Endothelial cell of umbilical vein (primary cell): ENCODE data around the gene RPL38. TPM values are rescaled to one million over a fixed set of nuclear protein-coding genes. Genes with fewer than 3 reads are reported as not detected.

ENCODE experiments used
- BruUV-seq: library from RNA; stranded (reverse); fragments of 400-500 nt; replicated peaks from 2 replicates; lab custom pipeline; 2021; lab: Mats Ljungman, UMichigan
- CTCF ChIA-PET: fragments of 300-600, 350-600 bp; sonication (Branson Sonifier 250); formaldehyde crosslinking; loops from one replicate; lab custom pipeline; 2021; ENCODE audit warnings: antibody characterized with exemption, inconsistent platforms; lab: Charles Lee
- POLR2A ChIA-PET: fragments of 300-600, 350-600 bp; sonication (Branson Sonifier 250); formaldehyde crosslinking; loops from one replicate; lab custom pipeline; 2021; ENCODE audit warnings: antibody characterized with exemption, inconsistent platforms; lab: Charles Lee
- DNase-seq: peaks from one replicate; pipeline ENCODE4 v3.0.0-alpha.2; 2011; ENCODE audit warnings: low read depth, low spot score
- FAIRE-seq: peaks from 2 replicates; lab custom pipeline; 2011; peaks lifted over from hg19 to GRCh38; lab: Jason Lieb, UNC
- H2AFZ ChIP-seq: 2 replicates; pipeline ENCODE4 v1.6.0; 2012; ENCODE audit warnings: low read depth, low read length, control low read depth, inconsistent platforms
- H3K27ac ChIP-seq: 2 replicates; pipeline ENCODE4 v1.5.1; 2011; ENCODE audit warnings: low read depth, mild to moderate bottlenecking, control low read depth, low read length, moderate library complexity; ENCODE audit not compliant: insufficient read depth
- H3K27me3 ChIP-seq, 2 experiments: 2 replicates each; pipeline versions ENCODE4 v1.6.0 to v1.6.1; 2011; ENCODE audit warnings: low read length in 2 of 2, mixed read lengths in 1 of 2; ENCODE audit not compliant: control insufficient read depth in 2 of 2, insufficient read depth in 2 of 2
- H3K36me3 ChIP-seq, 2 experiments: 2 replicates in 1 of 2; 3 replicates in 1 of 2; pipeline ENCODE4 v1.5.1; 2011; ENCODE audit warnings: low read length in 2 of 2, mild to moderate bottlenecking in 1 of 2, moderate library complexity in 1 of 2; ENCODE audit not compliant: control insufficient read depth in 2 of 2, insufficient read depth in 2 of 2; ENCODE audit errors: extremely low read depth in 1 of 2
- H3K4me1 ChIP-seq: 3 replicates; pipeline ENCODE4 v1.5.1; 2011; ENCODE audit warnings: mild to moderate bottlenecking, low read length; ENCODE audit not compliant: control insufficient read depth, insufficient read depth; ENCODE audit errors: extremely low read depth
- H3K4me2 ChIP-seq: 2 replicates; pipeline ENCODE4 v1.6.1; 2011; ENCODE audit warnings: low read length, control low read depth, mixed read lengths; ENCODE audit not compliant: insufficient read depth
- H3K4me3 ChIP-seq, 3 experiments: fragments of 200-600 bp in 1 of 3; sonication (generic), shearing (Covaris generic) in 1 of 3; replicated peaks in 1 of 3; 2 replicates each; pipeline ENCODE4 v1.5.1; 2011 to 2016; ENCODE audit warnings: control low read depth in 3 of 3, low read length in 3 of 3, mild to moderate bottlenecking in 2 of 3, inconsistent platforms in 1 of 3, low read depth in 1 of 3, moderate library complexity in 1 of 3; ENCODE audit not compliant: insufficient read depth in 1 of 3
- H3K79me2 ChIP-seq: 2 replicates; pipeline ENCODE4 v1.6.0; 2012; ENCODE audit warnings: low read length, inconsistent platforms; ENCODE audit not compliant: control insufficient read depth, insufficient read depth
- H3K9ac ChIP-seq: replicated peaks from 2 replicates; pipeline ENCODE3; 2011; ENCODE audit warnings: low read length, control low read depth; ENCODE audit not compliant: insufficient read depth; ENCODE audit errors: extremely low read depth
- H3K9me1 ChIP-seq: replicated peaks from 3 replicates; pipeline ENCODE4 v1.6.0; 2011; ENCODE audit warnings: mild to moderate bottlenecking, low read length; ENCODE audit not compliant: control insufficient read depth, insufficient read depth; ENCODE audit errors: extremely low read depth
- H3K9me3 ChIP-seq: replicated peaks from 2 replicates; pipeline ENCODE4 v1.5.1; 2012; ENCODE audit warnings: low read length, inconsistent platforms; ENCODE audit not compliant: control insufficient read depth, insufficient read depth
- H4K20me1 ChIP-seq: replicated peaks from 2 replicates; pipeline ENCODE3; 2011; ENCODE audit warnings: mild to moderate bottlenecking, low read length; ENCODE audit not compliant: control insufficient read depth, insufficient read depth; ENCODE audit errors: extremely low read depth
- EZH2 ChIP-seq: IDR thresholded peaks from 2 replicates; pipeline ENCODE4 v1.6.1; 2012; ENCODE audit warnings: borderline replicate concordance, low read depth, mild to moderate bottlenecking, moderate library complexity, low read length, inconsistent platforms; ENCODE audit not compliant: severe bottlenecking
- GATA2 ChIP-seq: IDR thresholded peaks from 2 replicates; pipeline ENCODE4 v1.7.0; 2011; ENCODE audit warnings: low read depth, mild to moderate bottlenecking, moderate library complexity, mixed read lengths, low read length; ENCODE audit not compliant: insufficient read length, insufficient read depth
- JUN ChIP-seq: IDR thresholded peaks from 2 replicates; pipeline ENCODE4 v1.6.1; 2011; ENCODE audit warnings: borderline replicate concordance, low read depth; ENCODE audit not compliant: insufficient read length, insufficient read depth
- MYC ChIP-seq: IDR thresholded peaks from one replicate; pipeline ENCODE4 v1.6.1; 2011; ENCODE audit warnings: mild to moderate bottlenecking, low read depth, low read length
- POLR2A ChIP-seq: IDR thresholded peaks from 2 replicates; pipeline ENCODE4 v1.6.1; 2012; ENCODE audit warnings: low read depth, mild to moderate bottlenecking, control low read depth, low read length
- POLR2AphosphoS5 ChIP-seq: IDR thresholded peaks from 2 replicates; pipeline ENCODE4 v1.6.1; 2012; ENCODE audit warnings: low read depth, mild to moderate bottlenecking, control low read depth, low read length, moderate library complexity; ENCODE audit not compliant: insufficient read depth
- dilution Hi-C: fragments of 300-500 bp; cut with MboI; formaldehyde crosslinking; loops from one replicate; pipeline ENCODE4 v1.15.0; 2019; ENCODE audit warnings: low sequenced_read_pairs; ENCODE audit not compliant: extremely low pct_ligation_motif_present
- intact Hi-C: fragments of 100-400 bp; cut with micrococcal nuclease; formaldehyde crosslinking; loops from one replicate; pipeline ENCODE4 v1.10.0; 2022
- polyA plus RNA-seq, 4 experiments: library from polyadenylated mRNA; depleted of rRNA in 3 of 4; stranded (reverse) in 3 of 4; unstranded in 1 of 4; fragments of >200 nt; gene quantifications; 2 replicates each; pipeline versions ENCODE4 v1.2.1 to v1.2.3, GENCODE V29; 2011 to 2012; ENCODE audit warnings: missing spikeins in 1 of 4
- total RNA-seq: library from RNA; stranded (reverse); gene quantifications from 2 replicates; pipeline ENCODE4 v1.2.3, GENCODE V29; 2021
- TF ChIP-seq, protein P1 (sequence below): IDR thresholded peaks from 2 replicates; pipeline ENCODE4 v1.6.1; 2011; ENCODE audit not compliant: insufficient read depth, insufficient read length
- TF ChIP-seq, protein P2 (sequence below), 2 donors: IDR thresholded peaks; 1 replicate in 1 of 2; 2 replicates in 1 of 2; pipeline ENCODE4 v1.5.1; 2011; ENCODE audit warnings: low read length in 2 of 2, mild to moderate bottlenecking in 2 of 2, moderate library complexity in 2 of 2, control low read depth in 1 of 2, inconsistent platforms in 1 of 2, low read depth in 1 of 2; ENCODE audit not compliant: insufficient read depth in 1 of 2; ENCODE audit errors: extremely low read depth in 1 of 2

Gene RPL38
- total and polyA plus RNA-seq, 2 donors (not counting 3 experiments of a cell fraction or from before 2014, with no cell fraction given): 256 to 1,006 TPM

DNA sequence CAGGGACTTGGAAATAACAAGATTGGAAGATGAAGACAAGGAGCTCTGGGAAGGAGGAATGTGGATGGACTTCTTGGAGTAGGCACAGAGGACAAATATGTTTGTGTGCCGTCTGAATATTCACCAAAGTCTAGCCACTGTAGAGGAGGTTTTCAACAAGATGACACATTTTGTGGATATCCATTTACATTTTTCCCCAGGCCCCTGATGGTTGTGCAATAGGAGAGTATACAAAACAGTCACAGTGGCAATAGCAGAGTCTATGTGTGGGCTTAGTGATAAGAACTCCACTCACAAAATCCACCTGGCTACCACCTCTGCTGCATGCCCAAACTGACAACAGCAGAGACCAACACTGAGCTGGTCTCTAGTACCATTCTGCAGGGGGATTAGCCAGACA lies 32.6 kb upstream of the RPL38 start:
- dilution Hi-C loops: no loop called here
- no peak overlapping the region for H3K4me3 ChIP-seq
- FAIRE-seq: no peak

More for the DNA sequence above, 32.6 kb upstream of the RPL38 start:
- Histone ChIP-seq H3K27ac (no peak overlapping the region), H3K79me2 (no peaks in the 10 kb centered on the region), H3K9me3 (no peaks in the 10 kb centered on the region), H3K4me1 (no peaks in the 10 kb centered on the region), H3K9ac (no peak overlapping the region), H2AFZ (no peak overlapping the region), H3K4me2 (no peak overlapping the region), H3K9me1 (no peaks in the 10 kb centered on the region), H4K20me1 (no peaks in the 10 kb centered on the region), H3K27me3 (no peaks in the 10 kb centered on the region), H3K36me3 (no peaks in the 10 kb centered on the region)
- intact Hi-C loops: no loop called here
- no TSS peak for BruUV-seq
- CTCF ChIA-PET: no interaction called here
- TF ChIP-seq EZH2 (no peak), MYC (no peak), JUN (no peak), POLR2AphosphoS5 (no peak), POLR2A (no peak), GATA2 (no peak)
- TF ChIP-seq, protein P1, sequence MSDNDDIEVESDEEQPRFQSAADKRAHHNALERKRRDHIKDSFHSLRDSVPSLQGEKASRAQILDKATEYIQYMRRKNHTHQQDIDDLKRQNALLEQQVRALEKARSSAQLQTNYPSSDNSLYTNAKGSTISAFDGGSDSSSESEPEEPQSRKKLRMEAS: no peak
- TF ChIP-seq, protein P2, sequence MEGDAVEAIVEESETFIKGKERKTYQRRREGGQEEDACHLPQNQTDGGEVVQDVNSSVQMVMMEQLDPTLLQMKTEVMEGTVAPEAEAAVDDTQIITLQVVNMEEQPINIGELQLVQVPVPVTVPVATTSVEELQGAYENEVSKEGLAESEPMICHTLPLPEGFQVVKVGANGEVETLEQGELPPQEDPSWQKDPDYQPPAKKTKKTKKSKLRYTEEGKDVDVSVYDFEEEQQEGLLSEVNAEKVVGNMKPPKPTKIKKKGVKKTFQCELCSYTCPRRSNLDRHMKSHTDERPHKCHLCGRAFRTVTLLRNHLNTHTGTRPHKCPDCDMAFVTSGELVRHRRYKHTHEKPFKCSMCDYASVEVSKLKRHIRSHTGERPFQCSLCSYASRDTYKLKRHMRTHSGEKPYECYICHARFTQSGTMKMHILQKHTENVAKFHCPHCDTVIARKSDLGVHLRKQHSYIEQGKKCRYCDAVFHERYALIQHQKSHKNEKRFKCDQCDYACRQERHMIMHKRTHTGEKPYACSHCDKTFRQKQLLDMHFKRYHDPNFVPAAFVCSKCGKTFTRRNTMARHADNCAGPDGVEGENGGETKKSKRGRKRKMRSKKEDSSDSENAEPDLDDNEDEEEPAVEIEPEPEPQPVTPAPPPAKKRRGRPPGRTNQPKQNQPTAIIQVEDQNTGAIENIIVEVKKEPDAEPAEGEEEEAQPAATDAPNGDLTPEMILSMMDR (IDR thresholded peaks at IDR 0.05; ENCODE audit: extremely low read depth in 1 of 2, insufficient read depth in 1 of 2, low read depth in 1 of 2, low read length in 2 of 2): no peak
- POLR2A ChIA-PET: no interaction called here
- DNase-seq: no peak
